GM18870 (cell line): ENCODE results near the gene WDR74.
"Not testable (repeated sequence)": the region's sequence is repeated elsewhere in the genome, so short reads cannot be mapped to it uniquely, and the experiment has no call there.

Source experiments
- ATAC-seq: cut with Tn5 transposase; IDR thresholded peaks from one replicate; pipeline ENCODE4 v1.9.1; 2021; ENCODE audit warnings: moderate library complexity; ENCODE audit not compliant: unreplicated experiment

Gene WDR74

DNA sequence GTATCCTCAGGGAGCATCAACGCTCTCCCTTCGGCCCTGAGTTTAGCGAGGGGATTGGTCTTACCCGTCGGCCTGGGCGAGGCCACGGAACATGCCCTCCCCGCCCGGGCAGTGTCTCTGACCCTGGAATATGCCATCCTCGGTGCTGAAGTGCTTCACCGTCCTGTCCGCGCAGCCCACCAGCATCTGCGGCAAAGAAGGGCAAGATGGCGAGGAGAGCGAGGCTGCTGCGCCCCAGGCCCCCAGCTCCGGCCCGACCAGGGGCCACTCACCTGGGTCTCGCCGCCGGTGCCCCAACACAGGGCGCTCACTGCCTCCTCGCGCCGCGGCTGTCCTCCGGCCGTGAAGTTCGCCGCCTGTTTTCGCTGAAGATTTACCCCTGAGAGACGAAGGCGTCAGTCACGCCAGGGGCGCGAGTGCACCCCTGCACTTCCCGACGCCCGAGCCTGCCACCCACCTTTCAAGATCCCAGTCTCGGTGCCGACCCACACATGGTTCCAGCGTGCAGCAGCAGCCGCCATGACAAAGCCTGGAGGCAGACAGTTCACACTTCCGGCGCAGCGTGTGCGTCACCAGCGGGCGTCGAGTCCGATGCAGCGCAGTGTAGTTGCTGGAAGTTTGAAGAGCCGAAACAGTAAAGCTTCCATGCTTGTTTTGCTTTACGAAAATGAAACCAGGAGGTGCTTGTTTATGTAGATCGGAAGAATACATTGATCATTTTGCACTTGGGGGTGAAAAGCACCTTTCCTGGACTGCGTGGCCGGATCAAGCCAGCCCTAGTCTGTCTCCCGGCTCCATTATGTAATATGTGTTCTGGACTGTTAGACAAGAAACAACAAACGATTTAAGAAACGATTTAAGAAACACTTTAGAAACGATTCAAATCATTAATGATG lies at the start of gene WDR74:
TSS of gene WDR74 (minus strand) at position 541 of the 896 bp plus-strand sequence. CDS start at position 521, 20 bp downstream.
- peak; percentile 30 for ATAC-seq

DNA sequence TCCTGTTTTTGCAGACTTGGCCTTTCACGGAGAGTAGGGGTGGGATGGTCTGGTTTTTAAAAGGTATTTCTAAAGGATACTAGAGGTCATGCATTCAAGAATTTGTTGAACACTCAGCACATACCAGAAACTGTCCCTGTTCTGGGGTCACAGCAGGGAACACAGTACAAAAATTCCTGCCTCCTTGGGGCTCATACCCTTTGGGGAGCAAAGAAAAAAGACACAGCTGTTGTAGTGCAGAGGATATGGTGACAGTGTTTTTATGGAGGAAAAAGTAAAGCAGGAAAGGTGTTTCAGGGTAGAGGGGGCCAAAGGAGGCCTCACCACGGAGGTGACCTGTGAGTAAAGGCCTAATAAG lies 49.7 kb upstream of the WDR74 start:
- no peak for ATAC-seq

DNA sequence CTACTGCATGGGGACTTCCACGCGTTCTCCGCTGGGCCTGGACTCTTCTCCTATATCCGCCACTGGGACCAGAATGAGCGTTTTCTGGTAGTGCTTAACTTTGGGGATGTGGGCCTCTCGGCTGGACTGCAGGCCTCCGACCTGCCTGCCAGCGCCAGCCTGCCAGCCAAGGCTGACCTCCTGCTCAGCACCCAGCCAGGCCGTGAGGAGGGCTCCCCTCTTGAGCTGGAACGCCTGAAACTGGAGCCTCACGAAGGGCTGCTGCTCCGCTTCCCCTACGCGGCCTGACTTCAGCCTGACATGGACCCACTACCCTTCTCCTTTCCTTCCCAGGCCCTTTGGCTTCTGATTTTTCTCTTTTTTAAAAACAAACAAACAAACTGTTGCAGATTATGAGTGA lies 49.0 kb upstream of the WDR74 start:
- no peak for ATAC-seq

DNA sequence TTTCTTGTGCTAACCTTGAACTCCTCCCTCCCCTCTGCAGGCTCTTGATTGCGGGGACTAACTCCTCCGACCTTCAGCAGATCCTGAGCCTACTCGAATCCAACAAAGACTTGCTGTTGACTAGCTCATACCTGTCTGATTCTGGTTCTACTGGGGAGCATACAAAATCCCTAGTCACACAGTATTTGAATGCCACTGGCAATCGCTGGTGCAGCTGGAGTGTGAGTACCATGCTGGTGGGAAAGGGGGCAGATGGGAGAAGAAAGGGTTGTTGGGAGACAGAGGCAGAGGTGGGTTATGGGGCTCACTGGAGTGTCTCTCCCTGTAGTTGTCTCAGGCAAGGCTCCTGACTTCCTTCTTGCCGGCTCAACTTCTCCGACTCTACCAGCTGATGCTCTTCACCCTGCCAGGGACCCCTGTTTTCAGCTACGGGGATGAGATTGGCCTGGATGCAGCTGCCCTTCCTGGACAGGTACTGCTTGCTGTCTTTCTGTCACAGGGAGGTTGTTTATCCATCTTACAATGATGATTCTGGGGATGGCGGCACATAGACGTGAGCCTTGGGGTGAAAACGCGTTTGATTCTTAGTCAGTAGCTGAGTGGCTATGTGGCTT lies 45.9 kb upstream of the WDR74 start:
- ATAC-seq: no peak

DNA sequence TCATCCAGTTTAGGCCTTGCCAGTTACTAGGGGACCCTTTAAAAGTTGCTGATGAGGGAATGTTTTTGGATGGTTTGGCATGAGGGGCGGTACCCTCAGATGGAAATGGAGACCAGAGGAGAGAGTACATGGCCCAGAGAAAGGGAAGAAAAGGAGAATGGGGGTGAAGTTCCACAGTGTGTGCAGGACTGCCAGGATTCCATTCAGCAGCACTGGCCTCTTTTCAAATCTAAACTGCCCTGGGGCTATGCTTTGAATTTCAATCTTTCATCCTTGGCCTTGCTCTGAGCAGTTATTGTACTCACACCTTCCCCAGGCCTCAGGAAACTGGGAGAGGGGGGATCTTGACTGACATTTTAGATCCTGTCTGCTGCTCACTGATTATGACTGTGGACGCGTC lies 44.3 kb upstream of the WDR74 start:
- ATAC-seq: no peak

DNA sequence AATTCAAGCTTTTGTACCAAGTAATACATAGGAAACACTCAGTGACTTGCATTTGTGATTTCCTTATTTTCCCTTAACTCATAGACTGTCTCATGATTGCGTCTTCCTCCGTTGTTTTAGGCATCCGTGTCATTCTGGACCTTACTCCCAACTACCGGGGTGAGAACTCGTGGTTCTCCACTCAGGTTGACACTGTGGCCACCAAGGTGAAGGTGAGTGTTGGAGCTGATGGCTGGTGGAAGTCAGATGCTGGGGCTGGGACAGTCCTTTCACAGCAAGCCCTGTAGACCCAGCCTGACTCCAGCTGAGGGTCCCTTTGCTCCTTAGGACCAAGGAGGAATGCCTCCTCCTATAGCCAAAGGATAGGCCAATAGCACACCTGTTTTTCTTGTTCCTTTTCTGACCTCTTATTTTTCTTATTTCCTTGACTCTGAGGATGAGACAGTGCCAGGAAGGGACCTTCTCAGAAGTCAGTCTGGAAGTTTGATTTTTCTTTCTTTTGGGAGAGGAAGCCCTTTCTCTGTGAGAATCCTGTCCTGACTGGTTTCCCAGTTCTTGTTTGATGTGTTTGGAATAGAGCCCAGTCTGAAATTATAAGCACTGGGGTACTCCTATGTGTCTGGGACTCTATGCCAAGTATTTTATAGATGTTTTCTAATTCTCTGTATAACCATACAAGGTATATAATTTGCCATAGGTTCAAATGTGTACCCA lies 43.6 kb upstream of the WDR74 start:
- no peak for ATAC-seq

DNA sequence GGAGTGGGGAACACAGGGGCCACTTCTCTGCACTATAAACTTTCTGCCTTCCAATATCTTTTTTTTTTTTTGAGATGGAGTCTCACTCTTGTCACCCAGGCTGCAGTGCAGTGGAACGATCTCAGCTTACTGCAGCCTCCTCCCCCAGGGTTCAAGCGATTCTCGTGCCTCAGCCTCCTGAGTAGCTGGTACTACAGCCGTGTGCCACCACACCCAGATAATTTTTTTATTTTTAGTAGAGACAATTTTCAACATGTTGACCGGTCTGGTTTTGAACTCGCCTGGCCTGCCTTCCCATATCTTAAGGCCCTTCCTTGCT lies 43.0 kb upstream of the WDR74 start:
- no peak for ATAC-seq

DNA sequence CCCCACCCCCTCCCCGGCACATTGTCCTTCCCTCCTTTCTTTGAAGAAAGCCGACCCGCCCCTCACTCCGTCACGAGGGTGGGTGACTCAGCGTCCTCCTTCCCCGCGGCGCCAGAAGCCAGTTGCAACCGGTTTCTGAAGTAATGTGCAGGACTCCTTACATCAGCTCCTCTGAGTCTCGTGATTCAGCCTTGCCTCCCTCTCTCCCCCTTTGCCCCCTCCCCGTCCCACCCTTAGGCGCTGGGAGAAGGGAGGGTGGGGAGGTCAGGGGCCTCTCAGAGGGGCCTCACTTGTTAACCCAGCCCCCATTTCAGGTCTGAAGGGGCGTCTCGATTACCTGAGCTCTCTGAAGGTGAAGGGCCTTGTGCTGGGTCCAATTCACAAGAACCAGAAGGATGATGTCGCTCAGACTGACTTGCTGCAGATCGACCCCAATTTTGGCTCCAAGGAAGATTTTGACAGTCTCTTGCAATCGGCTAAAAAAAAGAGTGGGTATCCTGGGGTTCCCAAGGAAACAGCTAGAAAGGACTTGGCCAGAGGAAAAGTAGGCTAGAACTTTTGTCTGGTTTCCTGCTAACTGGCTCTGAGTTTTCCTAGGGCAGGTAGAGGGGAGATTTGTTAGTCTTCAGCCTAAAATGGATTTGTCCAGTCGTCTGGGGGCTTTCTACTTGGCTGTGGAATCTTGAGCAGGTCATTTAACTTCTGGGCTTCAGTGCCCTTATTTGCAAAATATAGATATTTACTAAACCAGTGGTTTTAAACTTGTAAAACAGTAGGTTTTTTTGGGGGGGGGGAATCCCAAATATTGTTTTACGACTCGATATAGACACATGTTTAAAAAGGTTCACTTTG lies 42.4 kb upstream of the WDR74 start:
- peak; percentile 30 for ATAC-seq

DNA sequence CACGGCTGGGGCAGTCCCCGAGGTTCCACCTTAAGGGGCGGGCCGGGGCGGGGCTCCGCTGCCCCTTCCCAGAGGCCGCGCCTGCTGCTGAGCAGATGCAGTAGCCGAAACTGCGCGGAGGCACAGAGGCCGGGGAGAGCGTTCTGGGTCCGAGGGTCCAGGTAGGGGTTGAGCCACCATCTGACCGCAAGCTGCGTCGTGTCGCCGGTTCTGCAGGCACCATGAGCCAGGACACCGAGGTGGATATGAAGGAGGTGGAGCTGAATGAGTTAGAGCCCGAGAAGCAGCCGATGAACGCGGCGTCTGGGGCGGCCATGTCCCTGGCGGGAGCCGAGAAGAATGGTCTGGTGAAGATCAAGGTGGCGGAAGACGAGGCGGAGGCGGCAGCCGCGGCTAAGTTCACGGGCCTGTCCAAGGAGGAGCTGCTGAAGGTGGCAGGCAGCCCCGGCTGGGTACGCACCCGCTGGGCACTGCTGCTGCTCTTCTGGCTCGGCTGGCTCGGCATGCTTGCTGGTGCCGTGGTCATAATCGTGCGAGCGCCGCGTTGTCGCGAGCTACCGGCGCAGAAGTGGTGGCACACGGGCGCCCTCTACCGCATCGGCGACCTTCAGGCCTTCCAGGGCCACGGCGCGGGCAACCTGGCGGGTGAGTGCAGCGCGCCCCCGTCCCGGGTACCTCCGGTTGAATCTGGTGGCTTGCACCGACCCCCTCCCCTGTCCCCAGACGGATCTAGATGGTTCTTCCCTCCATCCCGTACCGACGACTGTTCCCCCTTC lies 41.6 kb upstream of the WDR74 start, which contains the start of gene SLC3A2:
TSS of gene SLC3A2 (plus strand) at position 94 of the 776 bp plus-strand sequence. CDS start at position 222, 128 bp downstream.
- ATAC-seq: peak; percentile 68

DNA sequence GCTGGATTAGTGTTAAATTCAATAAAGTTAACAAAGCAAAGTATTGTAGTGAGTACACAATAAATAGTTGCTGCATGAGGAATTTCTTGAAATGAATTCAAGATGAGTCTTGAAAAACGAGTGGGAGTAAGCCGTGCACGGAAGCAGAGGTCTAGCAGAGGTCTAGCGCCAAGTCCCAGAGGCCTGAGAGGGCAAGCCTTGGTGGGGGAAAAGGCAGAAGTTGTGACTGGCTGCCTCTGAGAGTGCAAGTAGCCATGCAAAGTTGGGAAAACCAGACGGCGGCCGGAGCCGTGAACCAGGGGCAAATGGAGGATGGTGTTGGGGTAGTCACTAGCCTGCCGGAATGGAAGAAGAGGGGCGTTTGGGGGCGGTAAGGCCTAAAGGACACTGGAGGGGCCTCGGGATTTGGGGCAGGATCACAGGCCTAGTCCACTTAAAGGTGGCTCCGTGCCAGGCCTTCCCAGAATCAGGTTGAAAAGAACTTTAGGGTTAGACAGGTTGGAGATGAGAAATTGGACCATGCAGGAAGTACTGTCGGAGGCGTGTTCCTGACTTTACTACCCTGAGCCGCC lies 40.9 kb upstream of the WDR74 start:
- ATAC-seq: peak; percentile 7

DNA sequence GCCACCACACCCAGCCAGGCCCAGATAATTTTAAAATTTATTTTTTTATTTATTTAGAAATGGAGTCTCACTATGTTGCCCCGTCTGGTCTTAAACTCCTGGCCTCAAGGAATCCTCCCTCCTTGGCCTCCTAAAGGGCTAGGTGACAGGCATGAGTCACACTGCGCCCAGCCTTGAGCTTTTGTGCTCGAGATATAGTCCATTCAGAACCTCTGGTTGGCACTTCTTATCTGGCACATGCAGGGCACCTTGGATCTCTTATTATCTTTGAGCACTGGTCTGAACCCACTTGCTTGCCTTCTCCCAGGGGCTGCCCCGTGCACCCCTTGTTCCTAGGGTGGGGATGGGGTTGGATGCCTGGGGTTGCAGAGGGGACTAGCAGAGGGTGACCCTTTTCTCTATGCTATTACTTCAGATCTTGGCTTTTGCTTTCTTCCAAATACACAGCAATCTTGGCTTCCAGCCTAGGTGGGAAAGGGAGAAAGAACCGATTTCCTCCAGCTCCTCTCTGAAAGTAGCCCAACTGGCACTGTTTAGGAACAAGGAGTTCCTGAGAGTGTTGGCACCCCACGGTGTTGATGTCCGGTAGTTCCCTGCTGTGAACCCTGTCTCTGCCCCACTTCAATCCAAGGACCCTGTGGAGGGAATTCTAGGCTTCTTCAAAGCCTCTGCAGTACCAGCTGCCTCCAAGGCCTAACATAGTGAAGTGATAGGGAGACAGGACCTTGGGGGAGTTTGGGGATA lies 40.0 kb upstream of the WDR74 start:
- ATAC-seq: no peak

DNA sequence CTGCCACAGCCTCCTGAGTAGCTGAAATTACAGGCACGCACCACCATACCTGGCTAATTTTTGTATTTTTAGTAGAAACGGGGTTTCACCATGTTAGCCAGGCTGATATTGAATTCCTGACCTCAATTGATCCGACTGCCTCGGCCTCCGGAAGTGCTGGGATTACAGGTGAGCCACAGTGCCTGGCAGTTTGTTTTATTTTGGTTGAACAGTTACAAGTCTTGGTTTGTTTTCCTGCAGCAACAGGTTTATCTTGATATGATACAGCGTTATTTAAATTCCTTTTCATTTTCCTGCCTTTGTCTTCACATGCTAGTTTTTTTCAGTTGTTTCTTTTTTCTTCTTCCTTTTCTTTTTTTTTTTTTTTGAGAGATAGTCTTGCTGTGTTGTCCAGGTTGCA lies 37.3 kb upstream of the WDR74 start:
- no peak for ATAC-seq

DNA sequence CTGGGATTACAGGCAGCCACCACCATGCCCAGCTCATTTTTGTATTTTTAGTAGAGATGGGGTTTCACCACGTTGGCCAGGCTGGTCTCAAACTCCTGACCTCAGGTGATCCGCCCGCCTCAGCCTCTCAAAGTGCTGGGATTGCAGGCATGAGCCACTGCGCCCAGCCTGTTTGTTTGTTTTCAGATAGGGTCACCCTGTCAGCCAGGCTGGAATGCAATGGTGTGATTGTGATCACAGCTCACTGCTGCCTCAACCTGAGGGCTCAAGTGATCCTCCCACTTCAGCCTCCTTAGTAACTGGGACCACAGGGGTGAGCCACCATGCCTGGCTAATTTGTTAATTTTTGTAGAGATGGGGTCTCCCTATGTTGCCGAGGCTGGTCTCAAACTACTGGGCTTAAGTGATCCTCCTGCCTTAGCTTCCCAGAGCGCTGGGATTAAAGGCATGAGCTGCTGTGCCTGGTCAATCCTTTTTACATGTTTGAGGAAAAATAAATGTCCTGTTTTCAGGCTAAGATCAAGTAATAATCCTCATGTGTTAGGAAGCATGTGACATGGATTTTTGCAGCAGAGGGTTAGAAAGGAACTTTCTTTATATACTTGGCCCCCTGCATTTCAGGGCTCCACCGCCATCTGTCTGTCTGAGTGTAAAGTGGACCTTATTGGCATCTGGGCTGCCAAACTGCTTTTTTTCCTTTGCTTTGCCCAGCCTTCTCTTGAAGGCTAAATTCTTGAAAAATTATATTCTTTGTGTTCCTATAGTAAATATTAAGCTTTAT lies 36.5 kb upstream of the WDR74 start:
- ATAC-seq: no peak

DNA sequence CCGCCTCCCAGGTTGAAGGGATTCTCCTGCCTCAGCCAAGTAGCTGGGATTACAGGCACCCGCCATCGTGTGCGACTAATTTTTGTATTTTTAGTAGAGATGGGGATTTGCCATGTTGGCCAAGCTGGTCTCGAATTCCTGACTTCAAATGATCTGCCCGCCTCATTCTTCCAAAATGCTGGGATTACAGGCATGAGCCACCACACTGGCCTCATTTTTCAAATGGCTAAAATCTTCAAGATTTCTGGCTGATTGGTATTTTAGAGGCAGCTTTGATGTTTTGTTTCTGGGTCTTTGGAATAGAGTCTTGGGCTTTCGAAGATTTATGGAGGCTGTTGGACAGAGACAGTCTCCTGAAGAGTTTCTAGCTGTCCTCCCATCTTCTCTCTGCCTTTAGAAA lies 35.5 kb upstream of the WDR74 start:
- ATAC-seq: no peak

DNA sequence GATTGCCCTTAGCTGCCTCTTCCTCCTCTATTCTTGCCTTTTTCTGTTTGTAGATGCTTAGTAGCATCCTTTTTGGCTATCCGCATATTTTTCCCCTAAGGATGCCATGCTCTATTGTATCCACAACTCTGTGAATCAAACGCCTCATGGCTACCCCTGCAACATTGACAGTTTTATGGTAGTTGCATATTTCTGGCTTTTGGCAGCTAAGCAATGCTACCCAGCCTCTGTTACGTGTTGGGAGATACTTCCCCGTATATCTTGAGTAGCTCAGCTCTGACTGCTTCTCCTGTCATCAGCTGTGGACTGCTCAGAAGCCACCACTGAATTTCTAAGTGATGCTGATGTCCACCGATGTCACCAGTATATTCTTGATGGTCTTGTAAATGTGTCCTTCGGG lies 26.2 kb upstream of the WDR74 start:
- ATAC-seq: no peak

DNA sequence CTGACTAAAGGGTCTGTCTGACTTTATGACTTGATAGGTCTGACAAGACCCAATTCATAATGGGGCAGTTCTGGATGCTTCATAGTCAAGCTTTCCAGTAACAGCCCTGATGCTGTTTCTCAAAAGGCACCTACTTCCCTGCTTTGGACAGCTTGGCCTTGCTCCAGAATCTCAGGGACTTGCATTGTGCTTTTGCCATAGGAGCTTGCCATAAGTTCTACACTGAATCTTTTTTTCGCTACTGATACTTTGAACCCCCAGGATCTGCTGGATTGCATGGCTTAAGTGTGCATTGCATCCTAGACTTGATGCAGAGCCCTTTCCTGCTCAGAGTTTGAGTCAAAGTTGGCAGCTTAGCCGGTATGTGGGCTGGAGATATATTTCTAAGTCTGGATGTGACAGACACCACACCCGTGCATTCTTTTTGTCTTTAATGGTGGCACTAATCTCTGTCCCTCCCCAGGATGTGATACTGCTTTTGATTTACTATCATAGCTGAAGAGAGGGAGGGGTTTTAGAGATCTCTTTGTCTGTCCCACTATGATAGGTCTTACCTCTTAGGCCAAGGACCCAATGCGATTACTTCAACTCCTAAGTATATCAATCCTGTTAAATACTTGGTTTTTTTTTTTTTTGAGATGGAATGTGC lies 24.4 kb upstream of the WDR74 start:
- no peak for ATAC-seq

DNA sequence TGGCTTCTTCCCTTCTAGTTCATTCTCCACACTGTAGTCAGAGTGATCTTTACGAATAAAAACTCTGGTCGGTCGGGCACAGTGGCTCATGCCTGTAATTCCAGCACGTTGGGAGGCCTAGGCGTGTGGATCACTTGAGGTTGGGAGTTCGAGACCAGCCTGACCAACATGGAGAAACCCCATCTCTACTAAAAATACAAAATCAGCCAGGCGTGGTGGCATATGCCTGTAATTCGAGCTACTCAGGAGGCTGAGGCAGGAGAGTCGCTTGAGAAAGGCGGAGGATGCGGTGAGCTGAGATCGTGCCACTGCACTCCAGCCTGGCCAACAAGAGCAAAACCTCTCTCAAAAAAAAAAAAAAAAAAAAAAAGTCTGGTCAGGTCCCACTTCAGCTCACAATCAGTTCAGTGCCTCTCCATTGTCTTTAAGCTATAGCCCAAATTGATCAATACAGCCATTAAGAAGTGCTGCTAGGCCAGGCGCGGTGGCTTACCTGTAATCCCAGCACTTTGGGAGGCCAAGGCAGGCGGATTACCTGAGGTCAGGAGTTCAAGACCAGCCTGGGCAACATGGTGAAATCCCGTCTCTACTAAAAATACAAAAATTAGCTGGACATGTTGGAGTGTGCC lies 22.3 kb upstream of the WDR74 start:
- not testable (repeated sequence) for ATAC-seq
